NCI-H446 (cell line): Measurements from ENCODE around the gene SMIM41.

Experiments
- DNase-seq, 2 experiments: peaks; one replicate each; lab custom pipeline; 2025; lab: John Stamatoyannopoulos, UW

Gene SMIM41

GRCh38 chr12:52147367-52147963, 68.0 kb downstream of the SMIM41 start:
- no peak for DNase-seq

- no peak for DNase-seq
These were observed 68.5 kb downstream of the SMIM41 start for GRCh38 chr12:52147964-52148463.

- DNase-seq, result no peak
These were observed 69.1 kb downstream of the SMIM41 start for GRCh38 chr12:52148464-52149181.

DNA sequence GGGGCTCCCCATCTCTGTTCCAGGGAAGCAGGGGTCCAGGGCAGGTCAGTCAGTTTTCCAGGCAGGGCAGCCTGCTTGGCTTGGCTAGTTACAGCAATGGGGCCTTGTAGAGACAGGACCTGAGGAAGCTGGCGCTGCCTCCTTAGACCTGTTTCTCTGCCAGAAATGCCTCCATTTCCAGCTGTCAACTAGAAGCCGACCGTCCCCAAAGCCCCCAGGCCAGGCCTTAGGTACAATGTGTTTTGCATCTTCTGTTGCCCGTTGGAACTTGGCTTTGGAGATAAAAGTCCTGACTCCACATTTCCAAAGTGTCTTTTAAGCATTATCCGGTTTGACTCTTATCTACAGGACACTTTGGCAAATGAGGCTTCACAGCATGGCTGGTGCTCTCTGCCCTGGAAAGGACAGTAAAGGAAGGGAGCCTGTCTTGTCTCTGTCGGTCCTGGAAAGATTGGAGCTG, 69.7 kb downstream of the SMIM41 start:
- peak in 1 of 2 experiments; percentile 55 for DNase-seq

DNA sequence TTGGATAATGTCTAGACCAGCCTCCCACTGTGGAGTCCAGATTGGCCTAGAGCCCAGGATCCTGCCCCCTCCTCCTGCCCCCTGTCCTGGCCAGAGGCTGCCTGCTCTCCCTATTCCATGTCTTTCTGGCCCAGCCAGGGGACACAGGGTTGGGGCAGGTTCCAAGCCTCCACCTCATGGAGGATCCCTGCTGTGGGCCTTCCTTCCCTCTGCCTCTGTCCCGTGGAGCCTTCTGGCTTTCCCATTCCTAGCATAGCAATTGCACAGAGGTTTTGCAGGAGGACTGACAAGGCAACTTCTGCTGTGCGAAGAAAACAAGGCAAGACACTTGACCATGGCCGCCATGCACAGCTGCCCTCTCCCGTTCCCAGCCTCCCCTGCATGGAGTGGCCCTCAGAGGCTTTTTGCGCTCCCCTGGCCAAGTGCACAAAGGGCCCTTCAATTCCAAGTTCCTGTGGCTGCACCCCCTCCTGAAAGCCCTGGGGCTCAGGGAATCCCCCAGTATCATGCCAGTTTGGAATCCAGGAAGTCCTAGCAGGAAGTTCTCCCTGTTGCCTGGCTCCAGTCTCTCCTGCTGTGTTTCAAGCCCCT, 70.2 kb downstream of the SMIM41 start:
- no peak for DNase-seq

GRCh38 chr12:52151153-52151836, 71.8 kb downstream of the SMIM41 start:
- no peak for DNase-seq

- no peak for DNase-seq
These were observed 72.6 kb downstream of the SMIM41 start for GRCh38 chr12:52151837-52152783.

- DNase-seq, result no peak
These were observed 73.4 kb downstream of the SMIM41 start for GRCh38 chr12:52152905-52153317.

- no peak for DNase-seq
These were observed 75.8 kb downstream of the SMIM41 start for GRCh38 chr12:52155048-52155868.

DNA sequence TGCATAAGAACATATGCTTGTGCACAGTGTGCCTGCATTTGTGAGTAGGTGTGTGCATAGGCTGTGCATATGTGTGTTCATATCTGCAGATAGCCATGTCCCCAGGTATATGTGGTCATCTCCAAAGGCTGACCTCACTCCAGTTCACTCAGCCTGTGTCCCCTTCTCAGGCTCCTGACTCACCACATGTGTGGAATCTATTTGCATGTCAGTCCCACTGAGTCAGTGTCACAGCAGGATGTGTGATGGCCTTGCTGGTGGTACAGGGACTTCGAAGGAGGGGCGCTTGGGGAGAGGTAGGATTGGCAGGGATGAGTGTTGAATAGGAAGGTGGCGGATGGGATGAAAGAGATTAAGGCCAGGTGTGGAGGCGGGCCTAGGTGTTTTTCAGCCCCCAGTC, 76.8 kb downstream of the SMIM41 start:
- DNase-seq, result no peak

DNA sequence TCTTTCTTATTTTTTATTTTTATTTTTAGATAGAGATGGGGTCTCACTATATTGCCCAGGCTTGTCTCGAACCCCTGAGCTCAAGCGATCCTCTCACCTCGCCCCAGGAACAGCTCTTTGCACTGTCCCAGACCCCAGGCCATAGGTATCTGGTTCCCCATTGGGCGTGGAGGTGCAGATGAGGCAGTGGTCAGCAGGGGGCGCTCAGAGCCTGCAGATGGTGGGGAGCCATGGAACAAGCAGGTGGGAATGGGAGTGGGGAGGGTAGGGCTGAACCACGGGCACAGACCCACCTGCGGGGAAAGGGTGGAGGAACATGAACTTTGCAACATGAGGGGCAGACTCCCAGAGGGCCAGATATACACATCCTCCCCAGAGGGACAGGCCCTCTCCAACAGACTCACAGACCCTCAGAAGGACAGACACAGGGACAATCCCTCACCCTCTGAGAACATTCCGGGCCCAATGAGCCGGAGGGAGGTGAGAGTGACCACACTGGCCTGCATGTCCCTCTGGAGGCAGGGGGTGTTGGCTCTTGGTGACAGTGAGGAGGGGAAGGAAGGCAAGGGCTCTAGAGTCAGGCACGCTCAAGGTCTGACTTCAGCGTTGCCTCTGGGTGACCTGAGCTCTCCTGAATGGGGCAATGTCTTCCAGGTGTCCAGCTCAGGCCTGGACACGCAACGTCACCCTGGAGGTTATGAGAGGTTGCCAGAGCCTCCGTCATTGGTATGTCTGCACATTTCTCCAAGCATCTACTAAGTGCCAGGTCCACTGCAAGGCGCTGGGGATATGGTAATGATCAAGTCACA, 77.5 kb downstream of the SMIM41 start:
- DNase-seq, result peak; percentile 49 to 67

GRCh38 chr12:52157566-52158150, 78.2 kb downstream of the SMIM41 start:
- no peak for DNase-seq
